Dermis blood vessel endothelial cell (primary cell): ENCODE data around the gene RAB7B. TPM values are rescaled to one million over a fixed set of nuclear protein-coding genes. Genes with fewer than 3 reads are reported as not detected.

Experiments used
- DNase-seq: peaks from one replicate; pipeline ENCODE4 v3.0.0; 2010
- total RNA-seq: library from RNA; depleted of rRNA; stranded (reverse); fragments of >200 nt; gene quantifications from 2 replicates; pipeline ENCODE4 v1.2.3, GENCODE V29; 2014

RAB7B gene
- total RNA-seq, 1 donor from 2014 or later = not detected

GRCh38 chr1:205945069-205945468, 58.1 kb downstream of the RAB7B start:
- no peak for DNase-seq

DNA sequence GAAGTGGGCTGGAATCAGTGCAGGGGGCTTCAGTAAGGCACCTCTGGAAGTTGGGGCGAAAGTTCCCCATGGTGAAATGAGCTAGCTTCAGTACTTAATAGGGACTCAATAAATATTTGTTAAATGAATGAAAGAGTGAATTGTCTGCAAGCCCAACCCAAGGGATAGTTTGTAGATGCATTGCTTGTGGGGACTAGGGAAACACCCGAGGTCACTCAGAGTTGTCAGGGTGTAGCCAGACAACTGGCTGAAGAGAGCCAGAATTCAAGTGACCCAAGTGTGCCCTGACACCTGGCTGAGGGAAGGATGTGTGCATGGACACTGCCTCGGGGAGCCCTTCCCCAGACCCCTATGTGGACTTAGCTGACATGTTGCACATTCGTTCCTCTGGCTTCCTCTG, 58.7 kb downstream of the RAB7B start:
- DNase-seq = no peak

GRCh38 chr1:205943245-205943644, 60.0 kb downstream of the RAB7B start, which contains the start of gene SLC26A9:
Gene SLC26A9, minus strand, starts transcription at chr1:205943456. Its CDS starts 7,636 bp downstream, at chr1:205935820.
- no peak for DNase-seq

DNA sequence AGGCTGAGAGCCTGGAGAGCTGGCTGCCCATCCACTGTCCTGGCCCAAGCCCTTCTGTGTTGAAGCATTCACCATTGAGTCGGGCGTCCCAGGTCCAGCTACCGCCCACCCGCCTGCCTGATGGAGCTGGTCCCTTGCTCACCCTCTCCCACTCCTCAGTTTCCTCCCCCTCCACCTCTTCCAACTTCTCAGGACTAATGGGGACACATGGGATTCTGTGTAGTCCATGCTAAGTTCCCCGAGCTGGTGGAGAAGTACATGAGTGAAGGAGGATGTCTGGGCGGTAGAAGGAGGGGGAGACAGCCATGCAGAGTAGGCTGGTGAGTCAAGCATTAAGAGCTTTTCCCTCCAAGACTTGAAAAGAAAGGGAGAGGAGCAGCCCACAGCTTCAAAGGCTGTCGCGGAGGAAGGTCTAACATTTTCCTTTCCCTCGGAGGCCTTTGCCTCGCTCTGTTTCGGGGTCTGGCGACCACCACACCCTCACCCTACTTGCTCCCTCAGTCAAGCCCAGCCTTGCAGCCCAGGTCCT, 60.5 kb downstream of the RAB7B start:
- no peak for DNase-seq

- no peak for DNase-seq
These were observed 62.5 kb downstream of the RAB7B start for GRCh38 chr1:205940710-205941109.

DNA sequence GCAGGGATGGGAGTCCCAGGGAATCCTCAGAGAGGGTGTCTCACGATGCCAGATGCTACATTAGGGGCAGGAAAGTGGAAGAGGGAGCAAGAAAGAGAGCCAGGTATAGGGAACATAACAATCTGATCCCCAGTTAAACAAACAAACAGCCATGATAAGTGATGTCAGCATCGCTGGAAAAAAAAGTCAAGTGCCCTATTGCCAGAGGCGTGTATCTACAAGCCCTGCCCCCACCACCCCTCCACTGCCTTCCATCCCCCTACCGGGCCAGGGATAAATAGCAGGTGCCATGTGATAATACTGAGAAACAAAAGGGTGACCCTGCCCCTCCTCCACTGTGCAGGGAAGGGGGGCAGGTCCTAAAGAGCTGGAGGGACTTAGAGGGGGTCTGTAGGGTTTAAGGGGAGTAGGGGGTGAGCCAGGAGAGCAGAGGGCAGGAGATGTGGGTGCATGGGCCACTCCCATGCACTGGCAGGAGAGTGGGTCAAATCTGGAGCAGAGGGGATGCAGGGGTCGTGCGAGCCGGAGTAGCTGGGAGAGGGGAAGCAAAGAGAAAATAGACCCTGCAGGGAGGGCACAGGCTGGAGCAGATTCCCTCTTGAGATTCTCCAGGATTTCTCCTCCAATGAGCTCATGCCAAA, 63.4 kb downstream of the RAB7B start:
- DNase-seq = peak; percentile 29

DNA sequence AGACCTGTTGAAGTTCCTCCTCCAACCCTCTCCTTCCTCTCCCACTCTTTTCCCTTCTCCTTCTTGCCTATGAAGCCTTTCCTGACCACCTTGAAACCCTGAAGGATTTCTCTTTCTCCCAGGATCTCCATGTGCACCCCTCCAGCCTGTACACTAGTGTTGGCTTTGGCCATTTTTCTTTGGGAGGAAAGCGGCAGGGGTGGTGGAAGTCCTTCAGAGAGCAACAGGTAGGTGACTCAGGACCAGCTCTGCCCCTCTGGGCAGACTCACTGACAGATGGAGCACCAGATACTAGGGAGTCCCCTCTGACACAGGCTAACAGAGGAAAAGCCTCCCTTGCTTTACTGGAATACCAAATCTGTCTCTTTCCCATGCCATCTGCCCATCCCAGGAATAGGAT, 64.5 kb downstream of the RAB7B start:
- DNase-seq = no peak

GRCh38 chr1:205936846-205937586, 66.2 kb downstream of the RAB7B start:
- DNase-seq = peak; percentile 41

DNA sequence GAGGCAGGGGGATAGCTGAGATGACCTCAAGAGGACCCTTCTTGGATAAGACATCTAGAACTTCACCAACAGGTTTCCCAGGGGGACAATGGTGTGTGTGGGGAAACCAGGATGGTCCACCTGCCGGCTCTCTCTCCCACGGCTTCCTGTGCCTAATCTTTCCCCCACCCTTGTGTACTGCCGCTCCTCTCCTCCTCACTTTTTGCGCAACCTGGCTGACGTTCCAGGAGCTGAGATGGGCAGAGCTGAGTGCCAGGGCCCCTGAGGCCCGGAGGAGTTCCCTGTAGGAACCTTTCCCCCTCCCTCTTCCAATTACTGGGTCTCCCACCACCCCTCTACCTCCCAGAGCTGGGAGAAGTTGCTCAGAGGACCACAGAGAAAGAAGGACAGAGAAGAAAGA, 66.9 kb downstream of the RAB7B start:
- DNase-seq = no peak

DNA sequence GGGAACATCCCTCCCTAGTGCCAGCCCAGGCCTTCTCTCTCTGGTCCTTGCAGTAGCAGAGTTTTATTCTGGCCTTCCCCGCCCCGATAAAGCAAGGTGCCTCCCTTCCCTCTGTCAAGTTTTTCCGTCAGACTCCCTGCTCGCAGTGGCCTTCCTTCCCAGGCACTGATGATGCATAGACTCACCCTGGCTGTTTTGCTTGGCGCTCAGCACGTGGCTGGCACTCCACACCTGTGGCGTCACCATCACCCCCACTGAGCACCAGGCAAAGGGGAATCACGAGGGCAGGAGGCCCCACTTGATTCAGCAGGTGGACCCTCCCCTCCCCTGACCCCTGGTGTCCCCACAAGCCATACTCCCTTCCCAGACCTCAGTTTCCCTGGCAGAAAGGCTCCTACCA, 67.3 kb downstream of the RAB7B start:
- DNase-seq = no peak

DNA sequence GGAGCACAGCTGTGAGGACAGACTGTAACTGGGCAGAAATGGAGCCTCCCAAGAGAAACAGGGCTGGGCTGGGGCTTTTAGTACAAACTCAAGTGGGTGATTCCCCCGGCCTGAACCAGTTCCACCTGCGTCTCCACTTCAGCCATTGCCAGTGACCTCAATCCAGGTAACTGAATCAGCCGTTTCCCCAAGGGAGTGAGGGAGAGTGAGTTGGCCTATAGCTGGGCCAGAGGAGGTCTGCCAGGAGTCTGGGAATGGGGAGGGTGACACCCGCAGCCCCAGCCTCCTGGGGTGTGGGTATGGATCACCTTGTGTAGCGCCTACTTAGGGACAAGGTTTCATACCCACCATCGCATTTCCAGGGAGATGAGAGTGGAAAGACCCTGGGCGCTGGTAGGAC, 68.4 kb downstream of the RAB7B start:
- no peak for DNase-seq

- DNase-seq = peak; percentile 89
These were observed 69.2 kb downstream of the RAB7B start for GRCh38 chr1:205933671-205934618.

DNA sequence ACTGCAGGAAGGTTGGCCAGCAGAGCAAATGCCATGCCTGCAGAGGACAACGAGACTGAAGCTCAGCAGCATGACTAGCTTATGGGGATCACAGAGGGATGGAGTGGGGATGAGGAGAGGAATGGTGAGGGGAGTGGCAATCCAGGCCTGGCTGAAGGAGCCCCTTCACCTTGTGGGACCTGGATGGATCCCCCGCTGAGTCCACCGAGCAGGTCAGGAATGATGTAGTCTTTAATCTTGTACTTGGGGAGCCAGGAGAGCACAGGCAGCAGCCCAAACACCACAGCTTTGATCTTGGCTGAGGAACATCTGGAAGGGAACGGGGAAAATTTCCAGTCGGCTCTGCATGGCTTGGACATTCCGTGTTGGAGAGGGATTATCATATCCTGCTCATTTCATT, 70.4 kb downstream of the RAB7B start:
- DNase-seq = no peak

GRCh38 chr1:205930799-205931281, 72.4 kb downstream of the RAB7B start:
- no peak for DNase-seq

- DNase-seq = no peak
These were observed 73.0 kb downstream of the RAB7B start for GRCh38 chr1:205930195-205930577.

DNA sequence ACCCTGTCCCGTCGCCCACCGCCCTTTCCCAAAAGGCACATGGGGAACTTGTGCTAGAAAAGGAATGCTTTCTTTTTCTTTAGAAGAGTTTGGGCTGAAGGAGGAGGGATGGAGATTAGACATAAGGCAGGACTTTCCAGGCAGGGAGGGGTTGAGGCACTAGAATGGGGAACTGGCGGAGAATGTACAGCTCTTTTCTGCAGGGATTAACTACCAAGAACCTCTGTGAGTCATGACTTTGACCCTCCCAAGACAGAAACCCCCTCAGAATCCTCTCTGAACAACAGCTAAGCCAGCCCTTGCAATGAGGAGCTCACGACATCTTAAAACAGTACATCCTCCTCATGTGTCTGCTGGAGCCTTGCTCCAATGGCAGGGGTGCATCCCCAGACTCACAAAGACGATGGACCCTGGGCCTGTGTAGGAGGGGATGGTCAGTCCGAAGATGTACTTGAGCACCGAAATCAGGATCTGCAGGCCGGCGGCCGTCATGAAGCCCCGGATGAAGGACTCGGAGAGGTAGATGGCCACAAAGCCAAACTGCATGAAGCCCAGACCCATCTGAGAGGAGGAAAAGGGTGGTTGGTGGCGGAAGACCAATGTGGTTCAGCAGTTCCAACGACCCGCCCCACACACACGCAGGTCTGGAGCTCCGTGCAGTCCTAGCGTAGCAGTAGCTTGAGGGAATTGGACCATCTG, 73.5 kb downstream of the RAB7B start:
- no peak for DNase-seq

DNA sequence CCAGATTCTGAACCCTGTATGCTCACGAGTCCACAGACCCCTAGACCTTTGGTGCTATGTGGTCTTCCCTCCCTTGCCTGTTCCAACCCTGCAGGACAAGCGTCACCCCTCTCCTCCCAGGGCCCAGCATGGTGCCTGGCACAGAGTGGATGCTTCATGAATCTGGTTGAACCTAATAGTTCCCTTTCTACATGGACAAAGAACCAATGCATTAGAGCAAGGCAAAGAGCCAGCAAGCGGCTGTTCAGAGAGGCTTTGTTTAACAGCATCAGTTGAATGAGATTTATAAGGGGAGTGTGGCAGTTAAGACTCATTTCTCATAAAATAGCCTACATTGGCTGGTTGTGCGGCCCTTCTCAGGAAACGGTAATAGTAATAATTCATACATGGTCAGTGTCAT, 74.9 kb downstream of the RAB7B start:
- DNase-seq = no peak

GRCh38 chr1:205927676-205928075, 75.5 kb downstream of the RAB7B start:
- no peak for DNase-seq

DNA sequence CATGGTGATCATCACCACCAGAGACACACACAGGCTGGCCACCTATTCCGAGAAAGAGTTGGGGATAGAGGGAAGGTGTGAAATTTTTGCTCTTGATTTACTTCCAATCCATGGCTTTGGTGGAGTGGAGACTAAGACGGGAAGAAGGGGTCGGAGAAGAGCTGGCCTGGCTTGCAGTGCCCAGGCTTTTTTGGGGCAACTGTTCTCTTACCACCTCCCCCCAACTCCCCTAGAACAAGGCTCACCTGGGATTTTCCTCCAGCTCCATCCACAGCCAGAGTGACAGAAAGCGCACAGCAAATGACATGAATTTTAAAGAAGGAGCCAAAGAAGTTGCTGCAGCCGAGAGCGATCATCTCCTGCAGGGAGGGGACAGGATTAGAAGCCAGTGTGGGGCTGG, 75.9 kb downstream of the RAB7B start:
- no peak for DNase-seq
